PC-3 (cell line): ENCODE data around the gene DIP2B. TPM values are rescaled to one million over a fixed set of nuclear protein-coding genes. Genes with fewer than 3 reads are reported as not detected.

ENCODE experiments used
- ATAC-seq: fragments of 200-7000 bp; cut with Tn5 transposase; 2 replicates; pipeline ENCODE4 v1.9.1; 2020; ENCODE audit warnings: mild to moderate bottlenecking, moderate library complexity
- BruUV-seq: library from RNA; stranded (reverse); fragments of 400-500 nt; replicated peaks from 2 replicates; lab custom pipeline; 2021; lab: Mats Ljungman, UMichigan
- CTCF ChIA-PET: fragments of 300-600 bp; sonication (Branson Sonifier 250); formaldehyde crosslinking; loops from one replicate; lab custom pipeline; 2022; ENCODE audit warnings: antibody characterized with exemption; lab: Charles Lee
- POLR2A ChIA-PET: fragments of 300-600 bp; sonication (Branson Sonifier 250); formaldehyde crosslinking; loops from one replicate; lab custom pipeline; 2022; ENCODE audit warnings: antibody characterized with exemption; ENCODE audit not compliant: unreplicated experiment; lab: Charles Lee
- DNase-seq: peaks from one replicate; pipeline ENCODE4 v3.0.0-alpha.2; 2015
- H2AFZ ChIP-seq: fragments of 300-600 bp; sonication (generic); 2 replicates; pipeline ENCODE4 v1.6.0; 2016; ENCODE audit warnings: antibody characterized with exemption, low read length
- H3F3A ChIP-seq: fragments of 300-600 bp; sonication (generic); one replicate; pipeline ENCODE4 v1.6.0; 2017; ENCODE audit warnings: antibody characterized with exemption, low read length, control low read depth, mild to moderate bottlenecking; ENCODE audit not compliant: unreplicated experiment
- H3K27ac ChIP-seq: fragments of 300-600 bp; sonication (generic); 2 replicates; pipeline ENCODE4 v1.5.1; 2016; ENCODE audit warnings: mild to moderate bottlenecking, low read length
- H3K27me3 ChIP-seq: fragments of 300-600 bp; sonication (generic); 2 replicates; pipeline ENCODE4 v1.6.1; 2016; ENCODE audit warnings: low read length, mixed read lengths
- H3K36me3 ChIP-seq: fragments of 300-600 bp; sonication (generic); 2 replicates; pipeline ENCODE4 v1.6.1; 2016; ENCODE audit warnings: low read depth, mixed run types, low read length, mixed read lengths
- H3K4me1 ChIP-seq: fragments of 300-600 bp; sonication (generic); 2 replicates; pipeline ENCODE4 v1.5.1; 2016; ENCODE audit warnings: low read length; ENCODE audit not compliant: insufficient read depth
- H3K4me2 ChIP-seq: fragments of 300-600 bp; sonication (generic); 2 replicates; pipeline ENCODE4 v1.6.0; 2016; ENCODE audit warnings: low read length
- H3K4me3 ChIP-seq: fragments of 300-600 bp; sonication (generic); 2 replicates; pipeline ENCODE4 v1.5.1; 2016; ENCODE audit warnings: mild to moderate bottlenecking, low read length, mixed read lengths
- H3K79me2 ChIP-seq: fragments of 300-600 bp; sonication (generic); 2 replicates; pipeline ENCODE4 v1.6.1; 2017; ENCODE audit warnings: low read length, mixed read lengths
- H3K9ac ChIP-seq: fragments of 300-600 bp; sonication (generic); 2 replicates; pipeline ENCODE4 v1.6.0; 2016; ENCODE audit warnings: mild to moderate bottlenecking, low read length
- H3K9me2 ChIP-seq: fragments of 300-600 bp; sonication (generic); replicated peaks from 2 replicates; pipeline ENCODE4 v1.6.1; 2016; ENCODE audit warnings: mixed run types, low read length, mixed read lengths
- H3K9me3 ChIP-seq: fragments of 300-600 bp; sonication (generic); 2 replicates; pipeline ENCODE4 v1.6.1; 2016; ENCODE audit warnings: low read length, mixed read lengths
- H4K20me1 ChIP-seq: fragments of 300-600 bp; sonication (generic); 2 replicates; pipeline ENCODE4 v1.6.1; 2016; ENCODE audit warnings: low read length, mixed read lengths
- CTCF ChIP-seq: fragments of 300-600 bp; sonication (generic); conservative IDR thresholded peaks from 2 replicates; pipeline ENCODE4 v1.5.1; 2017; ENCODE audit warnings: antibody characterized with exemption, low read depth, mild to moderate bottlenecking, low read length
- EZH2 ChIP-seq: fragments of 300-600 bp; sonication (generic); IDR thresholded peaks from one replicate; pipeline ENCODE4 v1.6.1; 2017; ENCODE audit warnings: antibody characterized with exemption, mild to moderate bottlenecking, low read length; ENCODE audit not compliant: unreplicated experiment
- EZH2phosphoT487 ChIP-seq: fragments of 300-600 bp; sonication (generic); IDR thresholded peaks from 2 replicates; pipeline ENCODE4 v1.6.1; 2018; ENCODE audit warnings: mild to moderate bottlenecking, antibody characterized with exemption, low read length, borderline replicate concordance
- intact Hi-C: fragments of 100-400 bp; cut with micrococcal nuclease; formaldehyde crosslinking; loops from 2 replicates; pipeline ENCODE4 v1.9.0; 2023
- total RNA-seq: library from RNA; depleted of rRNA; stranded (reverse); fragments of >200 nt; gene quantifications from 2 replicates; pipeline ENCODE4 v1.2.3, GENCODE V29; 2014

DIP2B gene
- total RNA-seq, 1 experiment from 2014 or later = 36.3 TPM

GRCh38 chr12:50524621-50525020 is 19.8 kb downstream of the DIP2B start:
- H3K9ac ChIP-seq = no peak overlapping the region
- ATAC-seq (no peak), DNase-seq (no peak)
- H3K4me1 ChIP-seq = peaks cover 36% of the 10 kb centered on the region
- H3K9me2 ChIP-seq = no peaks in the 10 kb centered on the region
- H4K20me1 ChIP-seq = no peaks in the 10 kb centered on the region
- H3F3A ChIP-seq = no peaks in the 10 kb centered on the region
- no peak overlapping the region for H2AFZ ChIP-seq
- peaks cover 12% of the 10 kb centered on the region for H3K36me3 ChIP-seq
- H3K9me3 ChIP-seq = no peaks in the 10 kb centered on the region
- POLR2A ChIA-PET = no interaction called here
- H3K27me3 ChIP-seq = no peaks in the 10 kb centered on the region
- CTCF ChIA-PET = no interaction called here
- TF ChIP-seq CTCF (no peak), EZH2phosphoT487 (no peak), EZH2 (no peak)
- peaks cover 96% of the 10 kb centered on the region for H3K79me2 ChIP-seq
- BruUV-seq = no TSS peak
- no peak overlapping the region for H3K27ac ChIP-seq
- intact Hi-C loops = no loop called here
- H3K4me2 ChIP-seq = no peak overlapping the region
- no peak overlapping the region for H3K4me3 ChIP-seq

GRCh38 chr12:50525422-50525821 is 20.6 kb downstream of the DIP2B start:
- H3F3A ChIP-seq = no peaks in the 10 kb centered on the region
- CTCF ChIA-PET = no interaction called here
- intact Hi-C loops = no loop called here
- H3K27me3 ChIP-seq = no peaks in the 10 kb centered on the region
- no peak overlapping the region for H3K4me2 ChIP-seq
- TF ChIP-seq EZH2phosphoT487 (no peak), EZH2 (no peak), CTCF (no peak)
- peaks cover 12% of the 10 kb centered on the region for H3K36me3 ChIP-seq
- H3K4me3 ChIP-seq = no peak overlapping the region
- no TSS peak for BruUV-seq
- H3K4me1 ChIP-seq = peaks cover 43% of the 10 kb centered on the region
- no peaks in the 10 kb centered on the region for H3K9me2 ChIP-seq
- POLR2A ChIA-PET = interaction anchor here (0.7 kb wide), 1 partner anchor 154 kb away, joined by 5 read pairs; no protein-coding TSS in a partner anchor
- ATAC-seq (no peak), DNase-seq (no peak)
- H3K79me2 ChIP-seq = peaks cover 96% of the 10 kb centered on the region
- H3K27ac ChIP-seq = no peak overlapping the region
- no peaks in the 10 kb centered on the region for H3K9me3 ChIP-seq
- no peak overlapping the region for H3K9ac ChIP-seq
- no peak overlapping the region for H2AFZ ChIP-seq
- H4K20me1 ChIP-seq = no peaks in the 10 kb centered on the region

GRCh38 chr12:50527359-50527726 is 22.6 kb downstream of the DIP2B start:
- H4K20me1 ChIP-seq = no peaks in the 10 kb centered on the region
- POLR2A ChIA-PET = no interaction called here

More at GRCh38 chr12:50527359-50527726, 22.6 kb downstream of the DIP2B start:
- TF ChIP-seq CTCF (no peak), EZH2phosphoT487 (no peak), EZH2 (no peak)
- CTCF ChIA-PET = no interaction called here
- no peaks in the 10 kb centered on the region for H3K9me2 ChIP-seq
- H3K27me3 ChIP-seq = no peaks in the 10 kb centered on the region
- H3K36me3 ChIP-seq = peaks cover 16% of the 10 kb centered on the region
- H3K4me3 ChIP-seq = no peak overlapping the region
- peak overlapping the region; percentile 60; the same call in 1 of the 2 replicates for H3K4me2 ChIP-seq
- ATAC-seq = no peak
- H3K27ac ChIP-seq = peak overlapping the region; percentile 66
- peaks cover 90% of the 10 kb centered on the region for H3K79me2 ChIP-seq
- no TSS peak for BruUV-seq
- peaks cover 62% of the 10 kb centered on the region for H3K4me1 ChIP-seq
- H3F3A ChIP-seq = peaks cover 12% of the 10 kb centered on the region
- no peaks in the 10 kb centered on the region for H3K9me3 ChIP-seq
- intact Hi-C loops = no loop called here
- no peak overlapping the region for H2AFZ ChIP-seq
- no peak overlapping the region for H3K9ac ChIP-seq
- DNase-seq = no peak
